ENCODE results near the gene ZKSCAN1.
"Not testable (repeated sequence)": the region's sequence is repeated elsewhere in the genome, so short reads cannot be mapped to it uniquely, and the experiment has no call there.

Gene ZKSCAN1

DNA sequence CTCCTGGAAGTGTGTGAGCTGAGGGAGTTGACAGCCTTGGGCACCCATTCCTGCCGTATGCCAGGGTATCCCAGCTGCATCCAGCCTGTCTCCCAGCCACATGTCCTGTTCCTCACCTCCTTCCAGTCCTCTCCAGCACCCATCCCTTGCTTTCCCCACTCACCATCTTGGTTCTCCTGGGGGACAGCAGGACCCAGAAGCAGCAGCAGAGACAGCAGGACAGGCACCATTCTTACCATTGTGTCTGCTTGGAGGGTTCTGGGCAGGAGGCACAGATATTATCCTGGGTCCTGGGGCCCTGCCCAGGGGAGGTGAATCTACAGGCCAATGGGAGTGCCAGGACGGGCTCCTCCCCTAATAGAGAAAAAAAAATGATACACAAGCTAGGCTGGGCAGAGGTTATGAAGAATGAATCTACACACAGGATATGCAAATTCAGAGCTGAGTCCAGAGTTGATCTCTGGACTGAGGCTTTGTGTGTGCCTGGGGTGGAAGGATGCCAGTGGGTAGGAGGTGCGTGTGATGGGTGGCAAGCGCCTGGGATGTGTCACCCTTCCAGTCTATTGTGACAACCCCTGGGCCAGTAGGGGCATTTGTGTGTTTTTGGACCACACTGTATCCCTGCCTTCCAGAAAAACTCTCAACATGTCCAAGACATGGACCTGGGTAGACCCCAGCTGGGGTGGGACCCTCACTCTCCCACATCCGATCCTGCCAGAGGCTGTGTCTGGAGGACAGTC lies 39.4 kb upstream of the ZKSCAN1 start, which contains the start of gene AZGP1:
AZGP1 (minus strand) TSS at position 250 of the 740 bp plus-strand sequence; CDS start at position 239, 11 bp downstream.
- Histone ChIP-seq H3K4me3 (ENCODE audit: low read depth in 1 of 2, low read length in 1 of 2) (no peak within 1 kb of the TSS), H3K9me3 (no peaks in the 10 kb centered on the region), H3K27ac (no peak within 1 kb of the TSS), H3K36me3 (no peaks in the 10 kb centered on the region), H3K4me1 (ENCODE audit: control insufficient read depth in 1 of 2, insufficient read depth in 1 of 2, low read depth in 1 of 2, low read length in 1 of 2) (no peaks in the 10 kb centered on the region), H3K27me3 (peaks cover 39% of the 10 kb centered on the region)
- TF ChIP-seq, protein P1, sequence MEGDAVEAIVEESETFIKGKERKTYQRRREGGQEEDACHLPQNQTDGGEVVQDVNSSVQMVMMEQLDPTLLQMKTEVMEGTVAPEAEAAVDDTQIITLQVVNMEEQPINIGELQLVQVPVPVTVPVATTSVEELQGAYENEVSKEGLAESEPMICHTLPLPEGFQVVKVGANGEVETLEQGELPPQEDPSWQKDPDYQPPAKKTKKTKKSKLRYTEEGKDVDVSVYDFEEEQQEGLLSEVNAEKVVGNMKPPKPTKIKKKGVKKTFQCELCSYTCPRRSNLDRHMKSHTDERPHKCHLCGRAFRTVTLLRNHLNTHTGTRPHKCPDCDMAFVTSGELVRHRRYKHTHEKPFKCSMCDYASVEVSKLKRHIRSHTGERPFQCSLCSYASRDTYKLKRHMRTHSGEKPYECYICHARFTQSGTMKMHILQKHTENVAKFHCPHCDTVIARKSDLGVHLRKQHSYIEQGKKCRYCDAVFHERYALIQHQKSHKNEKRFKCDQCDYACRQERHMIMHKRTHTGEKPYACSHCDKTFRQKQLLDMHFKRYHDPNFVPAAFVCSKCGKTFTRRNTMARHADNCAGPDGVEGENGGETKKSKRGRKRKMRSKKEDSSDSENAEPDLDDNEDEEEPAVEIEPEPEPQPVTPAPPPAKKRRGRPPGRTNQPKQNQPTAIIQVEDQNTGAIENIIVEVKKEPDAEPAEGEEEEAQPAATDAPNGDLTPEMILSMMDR (IDR thresholded peaks at IDR 0.05) = no peak

DNA sequence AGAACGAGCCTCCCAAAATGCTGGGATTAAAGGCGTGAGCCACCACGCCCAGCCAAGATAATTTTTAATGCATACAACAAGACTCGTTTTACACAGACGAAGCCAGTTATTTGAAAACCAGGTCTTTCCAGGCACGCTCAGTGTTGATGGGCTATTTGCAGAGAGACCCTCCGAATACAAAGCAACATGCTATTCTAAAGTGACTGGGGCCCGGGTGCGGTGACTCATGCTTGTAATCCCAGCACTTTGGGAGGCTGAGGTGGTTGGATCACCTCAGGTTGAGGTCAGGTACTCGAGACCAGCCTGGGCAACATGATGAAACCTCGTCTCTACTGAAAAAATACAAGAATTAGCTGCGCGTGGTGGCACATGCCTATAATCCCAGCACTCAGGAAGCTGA lies 38.8 kb upstream of the ZKSCAN1 start:
- H3K4me1 ChIP-seq (ENCODE audit: control insufficient read depth in 1 of 2, insufficient read depth in 1 of 2, low read depth in 1 of 2, low read length in 1 of 2) = no peaks in the 10 kb centered on the region
- H3K27ac ChIP-seq = no peak overlapping the region
- H3K27me3 ChIP-seq = peaks cover 39% of the 10 kb centered on the region
- no peaks in the 10 kb centered on the region for H3K36me3 ChIP-seq
- no peak overlapping the region for H3K4me3 ChIP-seq (ENCODE audit: low read depth in 1 of 2, low read length in 1 of 2)
- H3K9me3 ChIP-seq = no peaks in the 10 kb centered on the region
- TF ChIP-seq, protein P1 (IDR thresholded peaks at IDR 0.05) = no peak

DNA sequence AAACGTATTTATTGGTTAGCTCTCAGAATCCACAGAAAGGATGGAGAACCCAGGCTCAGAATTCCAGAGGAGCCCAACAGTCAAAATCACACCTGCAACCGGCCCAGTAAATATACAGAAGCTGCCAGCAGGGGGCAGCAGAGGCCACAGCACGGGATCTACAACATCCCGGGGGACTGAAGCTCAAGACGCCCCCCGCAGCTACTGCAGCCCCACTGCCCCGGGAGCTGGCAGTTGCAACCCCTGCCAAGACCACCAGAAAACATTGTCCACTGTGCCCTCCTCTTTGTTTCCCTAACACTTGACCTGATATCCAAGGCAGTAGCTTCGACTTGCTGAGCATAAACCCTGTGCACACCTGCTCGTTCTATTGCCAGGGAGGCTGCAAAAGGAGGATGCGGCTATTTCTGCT lies 35.6 kb upstream of the ZKSCAN1 start:
- peaks cover 31% of the 10 kb centered on the region for H3K27me3 ChIP-seq
- not testable (repeated sequence) for H3K4me3 ChIP-seq (ENCODE audit: low read depth in 1 of 2, low read length in 1 of 2); H3K36me3 ChIP-seq; H3K4me1 ChIP-seq (ENCODE audit: control insufficient read depth in 1 of 2, insufficient read depth in 1 of 2, low read depth in 1 of 2, low read length in 1 of 2); H3K27ac ChIP-seq; H3K9me3 ChIP-seq
- TF ChIP-seq, protein P1 (IDR thresholded peaks at IDR 0.05) = peak; percentile 73

DNA sequence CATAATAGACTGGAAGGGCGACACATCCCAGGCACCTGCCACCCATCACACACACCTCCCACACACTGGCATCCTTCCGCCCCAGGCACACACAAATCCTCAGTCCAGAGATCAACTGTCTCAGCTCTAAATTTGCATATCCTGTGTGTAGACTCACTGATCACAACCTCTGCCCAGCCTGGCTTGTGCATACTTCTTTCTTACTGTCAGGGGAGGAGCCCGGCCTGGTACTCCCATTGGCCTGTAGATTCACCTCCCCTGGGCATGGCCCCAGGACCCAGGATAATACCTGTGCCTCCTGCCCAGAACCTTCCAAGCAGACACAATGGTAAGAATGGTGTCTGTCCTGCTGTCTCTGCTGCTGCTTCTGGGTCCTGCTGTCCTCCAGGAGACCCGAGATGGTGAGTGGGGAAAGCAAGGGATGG lies 34.9 kb upstream of the ZKSCAN1 start:
- not testable (repeated sequence) for H3K4me1 ChIP-seq (ENCODE audit: control insufficient read depth in 1 of 2, insufficient read depth in 1 of 2, low read depth in 1 of 2, low read length in 1 of 2); H3K36me3 ChIP-seq; H3K9me3 ChIP-seq; H3K4me3 ChIP-seq (ENCODE audit: low read depth in 1 of 2, low read length in 1 of 2); H3K27ac ChIP-seq
- H3K27me3 ChIP-seq = peaks cover 29% of the 10 kb centered on the region

DNA sequence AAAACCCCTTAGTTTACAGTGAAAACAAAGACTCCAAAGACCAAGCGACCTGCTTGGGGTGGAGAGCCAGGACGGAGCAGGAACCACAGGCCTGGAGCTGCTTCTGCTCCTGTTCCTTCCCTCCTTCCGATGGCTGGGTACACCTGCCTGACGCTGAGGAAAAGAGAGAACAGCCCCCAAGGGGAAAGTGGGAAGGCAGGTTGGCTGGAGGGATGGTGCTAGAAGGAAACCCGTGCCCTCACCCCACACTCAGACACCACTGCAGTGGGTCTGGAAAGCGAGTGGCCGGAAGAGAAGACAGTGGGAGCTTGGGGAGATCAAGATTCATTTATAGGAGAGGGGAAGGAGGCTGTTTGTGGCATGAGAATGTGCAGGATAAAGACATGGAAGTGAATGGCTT lies 34.3 kb upstream of the ZKSCAN1 start:
- peaks cover 23% of the 10 kb centered on the region for H3K27me3 ChIP-seq
- not testable (repeated sequence) for H3K4me3 ChIP-seq (ENCODE audit: low read depth in 1 of 2, low read length in 1 of 2); H3K9me3 ChIP-seq; H3K27ac ChIP-seq; H3K36me3 ChIP-seq; H3K4me1 ChIP-seq (ENCODE audit: control insufficient read depth in 1 of 2, insufficient read depth in 1 of 2, low read depth in 1 of 2, low read length in 1 of 2)

DNA sequence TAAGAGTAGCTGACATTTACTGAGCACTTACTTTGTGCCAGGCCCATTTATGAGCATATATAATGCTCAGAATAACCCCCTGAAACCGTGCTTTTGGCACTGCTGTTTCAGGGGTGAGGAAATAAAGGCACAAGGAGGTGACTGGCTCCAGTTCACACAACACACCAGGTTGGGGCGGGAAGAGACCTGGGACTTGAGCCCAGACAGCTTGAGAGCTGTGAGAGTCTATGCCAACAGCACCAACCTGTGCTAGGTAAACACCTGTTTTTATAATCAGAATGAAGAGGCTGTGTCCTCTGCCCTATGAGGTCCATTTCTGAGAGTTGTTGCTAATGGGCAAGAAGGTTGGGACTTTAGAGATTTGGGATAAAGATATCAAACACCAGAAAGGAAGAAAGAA lies 30.8 kb upstream of the ZKSCAN1 start:
- Histone ChIP-seq H3K9me3 (no peaks in the 10 kb centered on the region), H3K36me3 (no peaks in the 10 kb centered on the region), H3K27me3 (peaks cover 6% of the 10 kb centered on the region), H3K4me3 (ENCODE audit: low read depth in 1 of 2, low read length in 1 of 2) (no peak overlapping the region), H3K4me1 (ENCODE audit: control insufficient read depth in 1 of 2, insufficient read depth in 1 of 2, low read depth in 1 of 2, low read length in 1 of 2) (peaks cover 0 to 5% of the 10 kb centered on the region in 2 experiments), H3K27ac (no peak overlapping the region)
- TF ChIP-seq, protein P1 (IDR thresholded peaks at IDR 0.05) = no peak

DNA sequence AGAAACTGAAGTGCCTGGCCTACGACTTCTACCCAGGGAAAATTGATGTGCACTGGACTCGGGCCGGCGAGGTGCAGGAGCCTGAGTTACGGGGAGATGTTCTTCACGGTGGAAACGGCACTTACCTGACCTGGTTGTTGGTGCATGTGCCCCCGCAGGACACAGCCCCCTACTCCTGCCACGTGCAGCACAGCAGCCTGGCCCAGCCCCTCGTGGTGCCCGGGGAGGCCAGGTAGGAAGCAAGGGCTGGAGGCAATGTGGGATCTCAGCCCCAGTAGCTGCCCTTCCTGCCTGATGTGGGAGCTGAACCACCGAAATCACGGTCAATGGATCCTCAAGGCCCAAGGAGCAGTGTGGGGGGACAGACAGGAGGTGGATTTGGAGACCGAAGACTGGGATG lies 28.1 kb upstream of the ZKSCAN1 start:
- H3K4me3 ChIP-seq (ENCODE audit: low read depth in 1 of 2, low read length in 1 of 2); H3K27ac ChIP-seq; H3K36me3 ChIP-seq; H3K4me1 ChIP-seq (ENCODE audit: control insufficient read depth in 1 of 2, insufficient read depth in 1 of 2, low read depth in 1 of 2, low read length in 1 of 2); H3K9me3 ChIP-seq: not testable (repeated sequence)
- H3K27me3 ChIP-seq = peaks cover 17% of the 10 kb centered on the region
